H1 (cell line): ENCODE measurements around the gene TWF2. TPM values are rescaled to one million over a fixed set of nuclear protein-coding genes. Genes with fewer than 3 reads are reported as not detected.

Experiments used
- ASH2L ChIP-seq: fragments of 200-600, 300-600 bp; sonication (generic); IDR thresholded peaks from one replicate; pipeline ENCODE4 v1.7.1; 2017; ENCODE audit warnings: low read length
- EZH2 ChIP-seq: fragments of 200-600 bp; sonication (generic); IDR thresholded peaks from 2 replicates; pipeline ENCODE4 v1.7.1; 2012; ENCODE audit warnings: low read depth, mild to moderate bottlenecking, moderate library complexity, low read length, inconsistent platforms; ENCODE audit not compliant: severe bottlenecking
- JUND ChIP-seq: IDR thresholded peaks from 2 replicates; pipeline ENCODE4 v1.6.1; 2011; ENCODE audit warnings: mild to moderate bottlenecking, improper control_type of control experiment, low read length
- RNF2 ChIP-seq: fragments of 200-900, 300-1000 bp; sonication (generic); IDR thresholded peaks from 2 replicates; pipeline ENCODE4 v1.7.1; 2016; ENCODE audit warnings: borderline replicate concordance, low read depth, mild to moderate bottlenecking, antibody characterized with exemption, low read length; ENCODE audit not compliant: poor library complexity, severe bottlenecking; ENCODE audit errors: missing control alignments
- SP2 ChIP-seq: IDR thresholded peaks from 2 replicates; pipeline ENCODE4 v1.6.1; 2012; ENCODE audit warnings: mild to moderate bottlenecking, low read length, inconsistent platforms
- SP4 ChIP-seq: IDR thresholded peaks from 2 replicates; pipeline ENCODE4 v1.6.1; 2012; ENCODE audit warnings: low read length, inconsistent platforms
- polyA plus RNA-seq, 7 experiments: library from polyadenylated mRNA; depleted of rRNA in 3 of 7; stranded (reverse) in 5 of 7; unstranded in 2 of 7; fragments of >200 nt in 5 of 7; fragments of 200-250 nt in 2 of 7; gene quantifications; 1 replicate in 5 of 7; 2 replicates in 1 of 7; 4 replicates in 1 of 7; pipeline versions ENCODE4 v1.2.1 to v1.2.3, GENCODE V29; 2011 to 2013; ENCODE audit warnings: missing spikeins in 2 of 7, mixed read lengths in 2 of 7
- total RNA-seq: library from RNA; stranded (reverse); fragmentation: NEBNext Ultra II Directional; extraction: Animal tissue kit (Norgen Biotek cat#: 25700); gene quantifications from 2 replicates; pipeline ENCODE4 v1.2.1, GENCODE V29; 2021
- TF ChIP-seq, protein P1 (sequence below): IDR thresholded peaks from 2 replicates; pipeline ENCODE4 v1.6.1; 2011; ENCODE audit warnings: low read depth, mild to moderate bottlenecking, low read length; ENCODE audit not compliant: insufficient read depth

Gene TWF2
- total and polyA plus RNA-seq, 2 of the 8 experiments (the other 6 are each of a cell fraction or from before 2014, with no cell fraction given) = 65.2 to 90.4 TPM

DNA sequence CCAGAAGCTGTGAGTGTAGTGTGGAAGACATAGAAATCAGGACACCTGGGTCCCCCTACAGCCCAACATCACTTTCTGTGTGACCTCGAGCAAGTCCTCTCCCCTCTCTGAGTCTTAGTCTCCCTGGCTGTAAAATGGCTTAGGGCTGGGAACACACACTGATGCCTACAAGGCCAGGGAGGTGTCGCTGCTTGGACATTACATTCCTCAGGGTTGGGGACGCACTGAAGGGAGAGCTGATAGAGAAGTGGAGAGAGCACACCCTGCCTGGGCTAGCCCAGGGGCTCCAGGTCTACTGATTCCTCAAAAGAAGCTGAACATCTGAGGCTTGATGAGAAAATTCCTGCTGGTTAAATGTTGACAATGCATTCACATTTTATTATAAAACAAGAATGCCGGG lies 47.3 kb downstream of the TWF2 start (continued):
- TF ChIP-seq, protein P1, sequence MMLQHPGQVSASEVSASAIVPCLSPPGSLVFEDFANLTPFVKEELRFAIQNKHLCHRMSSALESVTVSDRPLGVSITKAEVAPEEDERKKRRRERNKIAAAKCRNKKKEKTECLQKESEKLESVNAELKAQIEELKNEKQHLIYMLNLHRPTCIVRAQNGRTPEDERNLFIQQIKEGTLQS = no peak
- no peak for TF ChIP-seq ASH2L
- no peak for TF ChIP-seq SP4
- no peak for TF ChIP-seq SP2
- TF ChIP-seq RNF2 = no peak
- TF ChIP-seq EZH2 = no peak
- no peak for TF ChIP-seq JUND
- TF ChIP-seq, all 59 proteins: peak for 0
